Ammon's horn (tissue), 1 donor: ENCODE results near the gene SDE2.
"Not testable (repeated sequence)": the region's sequence is repeated elsewhere in the genome, so short reads cannot be mapped to it uniquely, and the experiment has no call there.

Experiments used
- DNase-seq: peaks from one replicate; pipeline ENCODE4 v3.0.0-alpha.2; 2016; ENCODE audit warnings: low spot score

SDE2 gene

GRCh38 chr1:226006686-226007085 lies 7.5 kb upstream of the SDE2 start:
- no peak for DNase-seq

- no peak for DNase-seq
Observed at GRCh38 chr1:226004396-226004795, 5.3 kb upstream of the SDE2 start.

GRCh38 chr1:226003502-226004170 lies 4.5 kb upstream of the SDE2 start:
- DNase-seq = no peak

GRCh38 chr1:226002667-226003501 lies 3.7 kb upstream of the SDE2 start:
- peak; percentile 54 for DNase-seq

GRCh38 chr1:226001963-226002666 lies 3.0 kb upstream of the SDE2 start:
- DNase-seq = peak; percentile 69

- no peak for DNase-seq
Observed at GRCh38 chr1:226001088-226001487, 1.9 kb upstream of the SDE2 start.

DNA sequence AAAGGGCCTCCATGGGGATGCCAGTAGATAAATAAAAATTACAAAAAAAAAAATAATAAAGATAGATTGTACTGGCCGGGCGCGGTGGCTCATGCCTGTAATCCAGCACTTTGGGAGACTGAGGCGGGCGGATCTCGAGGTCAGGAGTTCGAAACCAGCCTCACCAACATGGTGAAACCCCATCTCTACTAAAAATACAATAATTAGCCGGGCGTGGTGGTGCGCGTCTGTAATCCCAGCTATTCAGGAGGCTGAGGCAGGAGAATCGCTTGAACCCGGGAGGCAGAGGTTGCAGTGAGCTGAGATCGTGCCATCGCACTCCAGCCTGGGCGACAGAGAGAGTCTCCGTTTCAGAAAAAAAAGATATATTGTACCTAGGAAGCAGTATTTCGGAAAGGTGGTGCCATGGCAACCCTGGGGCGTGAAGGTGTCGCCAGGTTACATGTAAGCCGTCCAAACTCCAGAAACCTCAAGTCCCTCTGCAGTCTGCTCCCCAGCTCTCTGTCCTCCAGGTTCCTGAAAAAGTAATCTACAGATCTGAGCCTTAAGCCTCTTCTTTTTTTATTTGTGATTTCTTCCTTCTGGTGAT lies 1.4 kb upstream of the SDE2 start:
- not testable (repeated sequence) for DNase-seq

GRCh38 chr1:225999912-226000337 lies 782 bp upstream of the SDE2 start:
- DNase-seq = peak; percentile 18

DNA sequence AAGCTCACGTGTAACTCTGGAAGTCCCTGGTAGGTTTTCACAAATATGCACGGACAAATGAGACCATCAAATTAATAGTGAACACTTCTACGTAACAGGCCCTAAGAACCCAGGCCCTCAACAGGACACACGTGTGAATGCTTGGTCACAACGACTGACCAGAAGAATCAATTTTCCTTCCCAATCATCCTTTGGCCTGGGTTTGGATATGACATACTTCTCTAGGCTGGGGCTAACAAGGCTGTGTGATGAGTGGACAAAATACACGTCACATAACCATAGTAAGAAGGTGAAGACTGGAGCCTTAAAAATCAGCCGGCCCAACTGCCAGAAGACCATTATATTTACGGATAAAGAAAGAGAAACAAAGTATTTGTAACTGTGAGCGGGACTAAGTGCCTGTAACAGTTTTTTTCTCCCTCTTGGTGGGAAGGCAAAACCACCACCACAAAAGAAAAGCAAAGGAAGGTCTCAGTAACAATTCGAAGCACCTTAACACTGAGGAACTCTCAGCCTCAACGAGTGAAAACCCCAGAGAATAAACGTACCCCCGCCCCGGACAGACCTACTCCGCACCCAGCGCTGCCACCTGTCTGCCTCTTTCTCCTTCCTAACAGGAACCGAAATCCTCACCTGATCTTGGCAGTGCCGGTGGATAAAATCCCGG lies 450 bp downstream of the SDE2 start:
- no peak for DNase-seq

DNA sequence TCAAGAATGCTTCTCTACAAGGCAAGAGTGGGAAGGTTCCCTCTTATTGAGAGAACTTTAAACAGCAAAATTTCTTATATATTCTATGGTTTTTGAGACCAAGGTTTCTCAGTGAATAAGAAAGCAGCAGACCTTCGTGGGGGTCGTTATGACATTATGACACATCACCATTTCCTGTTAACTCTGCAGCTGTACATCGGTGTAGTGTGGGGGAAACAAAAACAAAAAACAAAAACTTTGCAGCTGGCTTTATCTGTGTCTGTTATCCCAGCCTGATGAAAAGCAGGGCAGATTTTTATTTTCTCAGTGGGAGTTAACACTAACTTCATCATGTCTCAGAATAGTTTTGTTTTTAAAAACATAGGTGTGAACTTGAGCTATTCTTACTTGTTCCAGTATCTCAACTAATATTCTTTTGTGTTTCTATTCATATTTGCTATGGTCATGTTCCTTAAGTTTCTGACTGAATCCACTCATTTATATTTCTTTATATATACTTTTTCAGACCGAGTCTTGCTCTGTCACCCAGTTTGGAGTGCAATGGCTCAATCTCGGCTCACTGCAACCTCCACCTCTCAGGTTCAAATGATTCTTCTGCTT lies 2.1 kb downstream of the SDE2 start:
- DNase-seq = no peak

- no peak for DNase-seq
Observed at GRCh38 chr1:225995919-225996864, 3.0 kb downstream of the SDE2 start.

- DNase-seq = no peak
Observed at GRCh38 chr1:225990705-225991464, 8.3 kb downstream of the SDE2 start.

DNA sequence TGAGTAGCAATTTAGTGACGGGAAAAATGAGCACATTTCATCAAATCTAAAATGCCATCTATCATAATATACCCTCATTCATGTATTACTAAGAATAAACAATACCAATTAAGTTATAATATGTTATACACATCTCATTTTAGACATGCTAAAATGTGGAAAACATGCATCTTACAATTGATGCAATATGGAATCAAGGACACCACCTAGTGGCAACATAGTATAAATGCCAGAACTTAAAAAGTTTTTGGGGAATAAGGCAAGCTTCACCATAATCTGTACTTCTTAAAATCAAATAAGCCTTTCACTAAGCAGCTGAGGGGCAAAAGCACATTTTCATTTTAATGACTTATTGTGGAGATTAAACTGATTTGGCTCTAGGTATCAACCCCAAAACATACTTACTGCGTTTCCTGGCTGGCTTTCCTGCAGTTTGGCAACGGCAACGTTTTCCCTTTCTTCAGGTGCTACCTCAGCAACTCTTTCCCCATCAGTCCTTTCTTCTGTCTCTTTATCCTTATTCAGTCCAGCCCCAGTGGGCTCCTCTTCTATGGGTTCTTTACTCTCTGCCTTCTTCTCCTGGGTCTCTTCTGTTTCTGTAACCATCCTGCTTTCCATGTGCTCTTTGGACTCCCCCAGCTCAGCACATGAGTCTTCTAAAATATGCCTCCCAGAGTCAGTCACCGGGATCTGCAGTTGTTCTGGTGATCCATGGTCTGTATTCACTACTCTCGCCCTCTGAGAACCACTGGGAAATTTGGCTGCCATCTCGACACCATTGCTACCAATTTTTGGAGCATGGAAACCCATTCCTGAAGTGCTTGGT lies 11.4 kb downstream of the SDE2 start:
- peak; percentile 59 for DNase-seq

DNA sequence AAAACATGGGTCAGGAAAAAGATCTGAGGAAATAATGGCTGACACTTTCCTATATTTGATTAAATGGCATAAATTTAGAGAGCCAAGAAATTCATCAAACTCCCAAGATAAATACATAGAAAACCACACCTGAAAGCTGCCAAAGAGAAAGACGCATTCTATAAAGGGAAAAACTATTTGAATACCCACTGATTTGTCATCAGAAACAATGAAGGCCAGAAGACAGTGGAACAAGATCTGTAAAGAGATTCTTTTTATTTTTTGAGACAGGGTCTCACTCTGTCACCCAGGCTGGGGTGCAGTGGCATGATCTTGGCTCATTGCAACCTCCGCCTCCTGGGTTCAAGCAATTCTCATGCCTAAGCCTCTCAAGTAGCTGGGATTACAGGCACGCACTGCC lies 17.4 kb downstream of the SDE2 start:
- DNase-seq = no peak

DNA sequence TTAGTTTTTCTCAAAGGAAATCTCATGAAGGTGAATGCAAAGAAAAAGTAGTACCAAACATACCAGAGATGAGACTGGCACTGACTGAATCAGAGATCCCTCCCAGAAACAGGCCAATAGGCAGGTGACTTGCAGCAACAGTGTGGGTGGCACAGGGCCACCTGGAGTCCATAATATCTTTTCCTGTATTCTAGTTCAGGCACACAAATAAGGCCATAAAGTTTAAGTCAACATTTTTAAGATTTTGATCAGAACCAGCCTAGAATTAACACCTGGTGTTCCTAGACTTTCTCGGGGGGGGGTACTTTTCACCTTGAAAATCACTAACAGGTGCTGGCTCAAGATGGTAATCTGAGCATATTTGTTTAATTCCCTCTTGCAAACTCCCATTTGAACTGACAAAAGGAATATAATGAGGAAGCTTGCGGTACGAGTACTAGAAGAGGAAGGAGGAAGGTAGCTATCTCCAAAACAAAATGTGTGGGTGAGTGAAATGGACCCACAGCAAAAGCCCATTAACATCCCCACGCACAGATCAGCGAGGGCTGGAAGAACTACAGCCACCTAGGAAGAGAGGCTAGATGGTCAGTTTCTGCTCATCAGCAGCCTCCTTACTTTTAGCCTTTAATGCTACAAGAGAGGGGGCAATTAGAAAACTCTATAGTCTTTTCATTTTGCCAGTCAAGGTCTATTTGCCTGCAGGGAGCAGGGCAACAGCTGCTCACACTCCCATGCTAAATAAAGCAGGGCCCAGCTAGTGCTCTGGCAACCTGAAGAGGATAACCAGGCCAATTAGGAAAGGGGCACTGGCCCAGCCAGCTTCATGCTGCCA lies 18.9 kb downstream of the SDE2 start:
- no peak for DNase-seq

DNA sequence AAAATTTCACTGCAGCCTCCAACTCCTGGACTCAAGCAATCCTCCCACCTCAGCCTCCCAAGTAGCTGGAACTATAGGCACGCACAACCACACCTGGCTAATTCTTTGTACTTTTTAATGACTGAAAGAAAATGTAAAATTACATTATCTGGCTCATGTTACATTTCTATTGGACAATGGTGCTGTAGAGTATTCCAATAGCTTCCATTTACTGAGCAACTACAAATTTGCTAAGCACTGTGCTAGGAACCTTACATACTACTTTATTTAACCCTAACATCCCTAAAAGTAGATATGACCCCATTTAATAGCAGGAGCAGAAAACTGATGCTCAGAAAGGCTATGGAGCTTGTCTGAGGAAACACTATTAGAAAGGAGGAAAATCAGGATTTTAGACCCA lies 19.7 kb downstream of the SDE2 start:
- DNase-seq = no peak

DNA sequence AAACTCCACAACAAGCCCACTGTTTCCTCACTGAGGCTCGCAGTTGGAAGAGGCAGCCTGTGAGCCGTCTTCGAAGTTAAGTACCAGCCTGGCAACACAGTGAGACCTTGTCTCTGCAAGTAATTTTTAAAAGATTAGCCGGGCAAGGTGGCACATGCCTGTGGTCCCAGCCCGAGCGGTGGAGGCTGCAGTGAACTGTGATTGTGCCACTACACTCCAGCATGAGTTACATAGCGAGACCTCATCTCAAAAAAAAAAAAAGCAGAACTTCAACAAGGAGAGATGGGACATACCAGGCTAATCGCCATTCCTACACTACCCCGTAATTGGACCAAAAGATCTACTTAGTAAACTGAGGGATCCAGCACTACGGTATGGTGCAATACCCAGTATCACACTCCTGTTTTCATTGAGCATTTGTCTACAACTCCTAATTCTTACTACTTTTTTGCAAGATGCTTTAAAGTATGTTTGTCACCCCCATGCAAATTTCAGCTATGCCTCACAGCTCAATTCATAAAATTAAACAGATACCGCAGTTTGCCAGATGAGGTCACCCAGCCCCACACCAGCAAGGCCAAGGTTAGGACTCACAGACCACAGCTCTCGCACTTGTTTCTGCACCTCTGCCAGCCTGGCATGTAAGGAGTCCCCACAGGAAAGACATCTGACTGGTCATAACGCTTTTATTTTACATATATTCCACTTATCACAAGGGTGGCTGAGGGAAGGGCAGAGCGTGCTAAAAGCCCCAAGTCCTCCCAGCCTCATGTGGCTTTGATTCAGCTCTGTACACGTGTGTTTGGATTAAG lies 21.0 kb downstream of the SDE2 start:
- no peak for DNase-seq
